ENCODE data around the gene HTR3A.
"Not testable (repeated sequence)": the region's sequence is repeated elsewhere in the genome, so short reads cannot be mapped to it uniquely, and the experiment has no call there.

Gene HTR3A

DNA sequence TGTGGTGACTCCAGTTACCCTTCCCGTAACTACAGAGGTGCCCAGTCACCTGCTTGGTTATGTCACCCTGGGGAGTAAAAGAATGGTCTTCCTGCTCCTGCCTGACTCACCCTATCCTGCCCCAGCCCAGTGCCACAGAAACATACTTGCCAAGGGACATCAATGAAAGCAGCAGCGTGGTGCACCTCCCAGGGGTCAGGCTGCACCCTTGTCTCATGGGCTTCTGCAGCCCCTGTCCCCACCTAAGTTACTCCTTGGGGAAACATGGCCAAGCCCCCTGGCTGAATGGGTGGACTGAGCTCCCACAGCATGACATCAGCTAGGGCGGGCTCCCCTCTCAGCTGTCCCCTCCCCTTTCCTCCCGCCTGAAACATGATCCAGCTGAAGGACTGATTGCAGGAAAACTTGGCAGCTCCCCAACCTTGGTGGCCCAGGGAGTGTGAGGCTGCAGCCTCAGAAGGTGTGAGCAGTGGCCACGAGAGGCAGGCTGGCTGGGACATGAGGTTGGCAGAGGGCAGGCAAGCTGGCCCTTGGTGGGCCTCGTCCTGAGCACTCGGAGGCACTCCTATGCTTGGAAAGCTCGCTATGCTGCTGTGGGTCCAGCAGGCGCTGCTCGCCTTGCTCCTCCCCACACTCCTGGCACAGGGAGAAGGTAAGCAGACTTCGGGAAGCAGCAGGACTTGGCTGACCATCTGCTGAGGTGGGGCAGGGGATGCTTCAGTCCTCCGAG is at the start of gene HTR3A:
HTR3A (plus strand) TSS at position 368 of the 730 bp plus-strand sequence; CDS start at position 586, 218 bp downstream.
- Mint-ChIP-seq H3K4me1 (ENCODE audit: low read depth) (no peaks in the 10 kb centered on the region), H3K4me3 (no peak within 1 kb of the TSS), H3K36me3 (no peaks in the 10 kb centered on the region), H3K27ac (no peak within 1 kb of the TSS), H3K9me3 (ENCODE audit: low read depth) (no peaks in the 10 kb centered on the region), H3K27me3 (no peaks in the 10 kb centered on the region)

DNA sequence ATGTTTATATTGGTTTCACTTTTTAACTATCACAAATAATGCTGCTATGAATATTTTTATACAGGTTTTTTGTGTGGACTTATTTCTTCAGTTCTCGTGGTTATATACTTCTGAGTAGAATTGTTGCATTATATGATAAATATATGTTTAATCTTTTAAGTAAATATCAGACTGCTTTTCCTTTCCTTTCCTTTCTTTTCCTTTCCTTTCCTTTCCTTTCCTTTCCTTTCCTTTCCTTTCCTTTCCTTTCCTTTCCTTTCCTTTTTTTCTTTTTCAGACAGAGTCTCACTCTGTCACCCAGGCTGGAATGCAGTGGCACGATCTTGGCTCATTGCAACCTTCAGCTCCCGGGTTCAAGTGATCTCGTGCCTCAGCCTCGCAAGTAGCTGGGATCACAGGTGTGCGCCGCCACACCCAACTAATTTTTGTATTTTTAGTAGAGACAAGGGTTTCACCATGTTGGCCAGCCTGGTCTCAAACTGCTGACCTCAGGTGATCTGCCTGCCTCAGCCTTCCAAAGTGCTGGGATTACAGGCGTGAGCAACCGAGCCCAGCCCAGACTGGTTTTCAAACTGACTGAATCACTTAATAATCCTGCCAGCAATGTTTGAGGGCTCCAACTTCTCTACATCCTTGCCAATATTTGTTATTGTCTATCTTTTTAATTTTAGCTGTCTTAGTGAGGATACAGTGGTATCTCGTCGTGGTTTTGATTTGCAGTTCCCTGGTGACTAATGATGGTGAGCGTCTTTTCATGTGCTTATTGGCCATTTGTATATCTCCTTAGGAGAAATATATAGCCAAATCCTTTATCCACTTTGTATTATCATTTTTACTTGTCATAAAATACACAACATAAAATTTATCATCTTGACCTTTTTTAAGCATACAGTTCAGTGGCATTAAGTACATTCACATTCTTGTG is 48.4 kb upstream of the HTR3A start:
- no peaks in the 10 kb centered on the region for H3K4me1 Mint-ChIP-seq (ENCODE audit: low read depth)
- peaks cover 22% of the 10 kb centered on the region for H3K27me3 Mint-ChIP-seq
- no peaks in the 10 kb centered on the region for H3K36me3 Mint-ChIP-seq
- H3K27ac Mint-ChIP-seq, result no peak overlapping the region
- H3K4me3 Mint-ChIP-seq, result no peak overlapping the region
- no peaks in the 10 kb centered on the region for H3K9me3 Mint-ChIP-seq (ENCODE audit: low read depth)

DNA sequence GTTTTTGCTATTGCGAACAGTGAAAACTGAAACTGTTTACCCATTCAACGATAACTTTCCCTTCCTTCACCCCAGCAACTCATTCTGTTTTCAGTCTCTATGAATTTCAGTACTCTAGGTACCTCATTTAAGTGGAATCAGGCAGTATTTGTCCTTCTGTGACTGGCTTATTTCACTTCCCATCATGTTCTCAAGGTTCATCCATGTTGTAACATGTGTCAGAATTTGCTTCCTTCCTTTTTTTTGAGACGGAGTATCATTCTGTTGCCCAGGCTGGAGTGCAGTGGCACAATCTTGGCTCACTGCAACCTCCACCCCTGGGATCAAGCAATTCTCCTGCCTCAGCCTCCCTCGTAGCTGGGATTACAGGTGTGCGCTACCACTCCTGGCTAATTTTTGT is 46.6 kb upstream of the HTR3A start:
- H3K36me3 Mint-ChIP-seq, result no peaks in the 10 kb centered on the region
- no peak overlapping the region for H3K27ac Mint-ChIP-seq
- H3K4me1 Mint-ChIP-seq (ENCODE audit: low read depth), result no peaks in the 10 kb centered on the region
- H3K4me3 Mint-ChIP-seq, result no peak overlapping the region
- H3K27me3 Mint-ChIP-seq, result peaks cover 18% of the 10 kb centered on the region
- no peaks in the 10 kb centered on the region for H3K9me3 Mint-ChIP-seq (ENCODE audit: low read depth)

DNA sequence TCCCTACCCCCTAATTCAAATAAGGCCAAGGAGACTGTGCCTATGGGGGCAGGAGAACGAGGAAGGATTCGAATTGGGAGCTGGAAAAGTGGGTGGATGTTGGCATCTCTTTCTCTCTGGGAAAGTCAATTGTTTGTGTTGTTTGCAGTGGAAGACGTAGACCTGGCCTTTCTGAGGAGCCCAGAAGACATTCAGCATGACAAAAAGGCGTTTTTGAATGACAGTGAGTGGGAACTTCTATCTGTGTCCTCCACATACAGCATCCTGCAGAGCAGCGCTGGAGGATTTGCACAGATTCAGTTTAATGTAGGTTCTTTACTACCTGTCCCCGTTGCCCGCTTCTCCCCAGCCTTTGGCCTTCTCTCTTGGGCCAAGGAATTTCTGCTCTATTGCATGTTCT is 42.1 kb upstream of the HTR3A start:
- H3K27ac Mint-ChIP-seq, result no peak overlapping the region
- H3K27me3 Mint-ChIP-seq, result peaks cover 17% of the 10 kb centered on the region
- no peaks in the 10 kb centered on the region for H3K36me3 Mint-ChIP-seq
- no peak overlapping the region for H3K4me3 Mint-ChIP-seq
- no peaks in the 10 kb centered on the region for H3K9me3 Mint-ChIP-seq (ENCODE audit: low read depth)
- H3K4me1 Mint-ChIP-seq (ENCODE audit: low read depth), result no peaks in the 10 kb centered on the region

DNA sequence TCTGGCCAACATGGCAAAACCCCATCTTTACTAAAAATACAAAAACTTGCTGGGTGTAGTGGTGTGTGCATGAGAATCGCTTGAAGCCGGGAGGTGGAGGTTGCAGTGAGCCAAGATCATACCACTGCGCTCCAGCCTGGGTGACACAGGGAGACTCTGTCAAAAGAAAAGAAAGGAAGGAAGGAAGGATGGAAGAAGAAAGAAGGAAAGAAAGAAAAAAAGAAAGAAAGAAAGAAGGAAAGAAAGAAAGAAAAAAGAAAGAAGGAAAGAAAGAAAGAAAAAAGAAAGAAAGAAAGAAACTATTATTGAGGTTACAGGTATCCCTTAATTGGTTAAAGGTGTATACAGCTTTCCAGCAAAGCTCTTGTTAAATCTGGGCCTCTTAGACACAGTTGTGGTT is 40.7 kb upstream of the HTR3A start:
- H3K4me3 Mint-ChIP-seq; H3K4me1 Mint-ChIP-seq (ENCODE audit: low read depth); H3K27ac Mint-ChIP-seq; H3K27me3 Mint-ChIP-seq; H3K36me3 Mint-ChIP-seq; H3K9me3 Mint-ChIP-seq (ENCODE audit: low read depth): not testable (repeated sequence)

DNA sequence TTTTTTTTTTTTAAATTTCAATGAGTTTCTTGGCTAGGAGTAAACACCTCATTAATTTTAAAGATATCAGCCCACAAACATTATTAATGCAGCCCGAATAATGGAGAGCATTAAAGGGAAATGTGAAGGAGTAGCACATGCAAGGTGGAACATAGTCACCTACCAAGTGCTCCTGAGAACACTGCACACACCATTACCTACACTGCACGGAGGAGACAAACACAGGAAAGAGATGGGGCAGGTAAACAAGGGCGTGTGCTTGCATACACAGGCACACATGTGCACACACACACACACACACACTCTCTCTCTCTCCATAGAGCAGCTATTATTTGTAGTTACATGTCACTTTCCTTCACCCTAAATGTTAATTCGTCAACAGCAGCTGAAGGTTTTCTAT is 40.1 kb upstream of the HTR3A start:
- Mint-ChIP-seq H3K27ac (no peak overlapping the region), H3K36me3 (no peaks in the 10 kb centered on the region), H3K27me3 (peaks cover 9% of the 10 kb centered on the region), H3K4me1 (ENCODE audit: low read depth) (no peaks in the 10 kb centered on the region), H3K4me3 (no peak overlapping the region), H3K9me3 (ENCODE audit: low read depth) (no peaks in the 10 kb centered on the region)

DNA sequence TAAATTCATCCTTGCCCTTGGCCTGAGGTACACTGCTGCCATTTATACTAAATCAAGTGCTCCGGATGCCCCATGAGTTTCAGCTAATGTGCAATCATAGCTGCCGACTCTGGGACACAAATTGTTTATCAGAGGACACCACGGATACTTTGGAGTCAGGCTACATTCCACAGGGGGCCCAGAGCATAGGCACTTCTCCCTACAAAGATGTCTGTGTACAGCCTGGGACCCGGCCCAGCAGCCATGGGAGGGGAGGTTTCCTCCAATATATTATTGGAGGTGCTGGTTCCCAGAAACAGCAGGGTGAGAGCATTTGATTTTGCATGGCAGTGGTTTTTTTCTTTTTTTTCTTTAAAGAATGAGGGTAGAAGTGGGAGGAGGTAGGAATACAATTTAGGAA is 39.0 kb upstream of the HTR3A start:
- H3K27ac Mint-ChIP-seq, result no peak overlapping the region
- no peaks in the 10 kb centered on the region for H3K9me3 Mint-ChIP-seq (ENCODE audit: low read depth)
- H3K36me3 Mint-ChIP-seq, result no peaks in the 10 kb centered on the region

DNA sequence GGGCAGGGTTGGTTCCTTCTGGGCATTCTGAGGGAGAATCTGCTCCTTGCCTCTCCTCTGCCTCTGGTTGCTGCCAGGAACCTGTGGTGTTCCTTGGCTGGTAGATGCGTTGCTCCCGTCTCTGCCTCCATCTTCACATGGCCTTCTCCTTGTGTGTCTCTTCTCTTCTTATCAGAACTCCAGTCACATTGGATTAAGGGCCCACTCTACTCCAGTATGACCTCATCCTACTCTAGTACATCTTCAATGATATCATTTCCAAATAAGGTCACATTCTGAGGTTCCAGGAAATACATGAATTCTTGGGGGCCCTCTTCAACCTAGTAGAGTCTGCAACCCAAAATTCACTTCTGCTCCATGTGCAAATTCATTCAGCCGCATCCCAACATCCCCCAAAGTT is 37.0 kb upstream of the HTR3A start:
- Mint-ChIP-seq H3K27ac (no peak overlapping the region), H3K4me3 (no peak overlapping the region), H3K9me3 (ENCODE audit: low read depth) (no peaks in the 10 kb centered on the region), H3K4me1 (ENCODE audit: low read depth) (no peaks in the 10 kb centered on the region), H3K27me3 (peaks cover 4% of the 10 kb centered on the region), H3K36me3 (no peaks in the 10 kb centered on the region)

More for the DNA sequence above, 39.0 kb upstream of the HTR3A start:
- Mint-ChIP-seq H3K4me3 (no peak overlapping the region), H3K4me1 (ENCODE audit: low read depth) (no peaks in the 10 kb centered on the region), H3K27me3 (peaks cover 5% of the 10 kb centered on the region)

DNA sequence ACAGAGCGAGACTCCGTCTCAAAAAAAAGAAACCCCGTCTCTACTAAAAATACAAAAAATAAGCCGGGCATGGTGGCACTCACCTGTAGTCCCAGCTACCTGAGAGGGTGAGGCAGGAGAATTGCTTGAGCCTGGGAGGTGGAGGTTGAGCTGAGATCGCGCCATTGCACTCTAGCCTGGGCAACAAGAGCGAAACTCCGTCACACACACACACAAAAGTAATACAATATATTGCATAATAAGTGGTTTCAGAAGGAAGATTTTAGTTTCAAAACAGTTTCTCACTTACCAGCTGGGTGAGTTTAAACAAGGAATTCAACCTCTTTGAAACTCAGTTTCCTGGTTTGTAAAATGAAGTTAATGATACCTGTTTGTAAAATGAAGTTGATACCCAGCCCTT is 32.7 kb upstream of the HTR3A start:
- Mint-ChIP-seq H3K27ac (no peak overlapping the region), H3K27me3 (peaks cover 2% of the 10 kb centered on the region), H3K36me3 (no peaks in the 10 kb centered on the region), H3K9me3 (ENCODE audit: low read depth) (no peaks in the 10 kb centered on the region), H3K4me1 (ENCODE audit: low read depth) (no peaks in the 10 kb centered on the region), H3K4me3 (no peak overlapping the region)

DNA sequence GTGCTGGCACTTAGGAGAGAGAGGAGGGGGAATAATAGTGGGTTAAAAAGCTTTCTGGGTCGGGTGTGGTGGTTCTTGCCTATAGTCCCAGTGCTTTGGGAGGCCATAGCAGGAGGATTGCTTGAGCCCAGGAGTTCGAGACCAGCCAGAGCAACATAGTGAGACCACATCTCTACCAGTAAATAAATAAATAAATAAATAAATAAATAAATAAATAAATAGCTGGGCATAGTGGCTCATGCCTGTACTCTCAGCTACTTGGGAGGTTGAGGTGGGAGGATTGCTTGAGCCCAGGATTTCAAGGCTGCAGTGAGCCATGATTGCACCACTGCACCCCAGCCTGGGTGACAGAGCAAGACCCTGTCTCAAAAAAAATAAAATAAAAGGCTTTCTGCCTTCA is 28.7 kb upstream of the HTR3A start:
- not testable (repeated sequence) for H3K27ac Mint-ChIP-seq; H3K27me3 Mint-ChIP-seq; H3K9me3 Mint-ChIP-seq (ENCODE audit: low read depth); H3K4me3 Mint-ChIP-seq; H3K4me1 Mint-ChIP-seq (ENCODE audit: low read depth); H3K36me3 Mint-ChIP-seq

DNA sequence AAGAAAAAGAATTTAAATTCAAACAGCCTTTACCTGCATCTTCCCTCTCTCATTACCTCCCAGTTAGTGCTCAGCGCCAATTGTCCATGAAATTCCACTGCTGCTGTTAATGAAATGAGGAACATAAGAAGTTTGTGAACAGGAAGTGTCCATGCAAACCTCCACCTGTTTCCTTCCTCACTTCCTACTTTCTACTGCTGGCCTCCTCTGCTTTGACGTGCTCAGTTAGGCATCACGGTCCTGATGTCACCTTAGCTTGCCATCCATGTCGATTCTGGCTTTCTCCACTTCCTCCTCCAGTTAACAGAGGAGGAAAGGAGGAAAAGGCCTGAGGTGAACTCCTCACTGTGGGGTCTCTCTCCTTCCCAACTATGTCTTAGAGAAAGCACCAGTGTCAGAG is 26.9 kb upstream of the HTR3A start:
- Mint-ChIP-seq H3K27me3 (peaks cover 9% of the 10 kb centered on the region), H3K4me3 (no peak overlapping the region), H3K36me3 (no peaks in the 10 kb centered on the region), H3K4me1 (ENCODE audit: low read depth) (no peaks in the 10 kb centered on the region), H3K9me3 (ENCODE audit: low read depth) (no peaks in the 10 kb centered on the region), H3K27ac (no peak overlapping the region)

DNA sequence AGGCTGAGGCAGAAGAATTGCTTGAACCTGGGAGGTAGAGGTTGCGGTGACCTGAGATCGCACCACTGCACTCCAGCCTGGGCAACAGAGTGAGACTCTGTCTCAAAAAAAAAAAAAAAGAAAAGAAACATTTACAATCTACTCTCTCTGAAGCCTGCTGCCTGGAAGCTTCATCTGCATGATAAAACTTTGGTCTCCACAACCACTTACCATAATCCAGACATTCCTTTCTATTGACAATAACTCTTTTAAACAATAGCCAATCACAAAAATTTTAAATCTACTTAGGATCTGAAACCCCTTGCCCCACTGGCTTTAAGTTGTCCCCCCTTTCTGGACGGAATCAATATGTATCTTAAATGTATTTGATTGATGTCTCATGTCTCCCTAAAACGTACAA is 25.0 kb upstream of the HTR3A start:
- H3K4me3 Mint-ChIP-seq, result no peak overlapping the region
- peaks cover 13% of the 10 kb centered on the region for H3K27me3 Mint-ChIP-seq
- no peak overlapping the region for H3K27ac Mint-ChIP-seq

DNA sequence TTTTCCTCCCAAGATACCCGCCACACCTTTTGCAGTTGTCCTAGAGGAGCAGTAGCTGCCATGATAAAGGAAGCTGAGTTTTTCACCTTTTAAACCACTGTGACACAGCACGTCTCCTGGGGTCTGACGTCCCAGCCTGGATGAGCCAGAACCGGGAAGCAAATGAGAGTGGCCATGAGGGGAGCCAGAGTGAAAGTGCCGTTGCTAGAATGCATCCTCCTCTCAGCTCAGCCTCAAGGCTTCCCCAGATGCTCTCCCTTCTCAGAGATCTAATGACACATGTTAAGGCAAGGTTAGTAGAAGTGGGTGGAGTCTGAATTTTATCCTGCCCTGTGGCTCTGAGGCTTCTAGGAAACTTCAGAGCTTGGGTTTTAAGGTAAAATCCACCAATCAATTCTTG is 23.4 kb upstream of the HTR3A start:
- Mint-ChIP-seq H3K27ac (no peak overlapping the region), H3K4me1 (ENCODE audit: low read depth) (no peaks in the 10 kb centered on the region), H3K36me3 (no peaks in the 10 kb centered on the region), H3K9me3 (ENCODE audit: low read depth) (no peaks in the 10 kb centered on the region), H3K27me3 (peaks cover 11% of the 10 kb centered on the region), H3K4me3 (no peak overlapping the region)

More for the DNA sequence above, 25.0 kb upstream of the HTR3A start:
- Mint-ChIP-seq H3K9me3 (ENCODE audit: low read depth) (no peaks in the 10 kb centered on the region), H3K4me1 (ENCODE audit: low read depth) (no peaks in the 10 kb centered on the region), H3K36me3 (no peaks in the 10 kb centered on the region)

DNA sequence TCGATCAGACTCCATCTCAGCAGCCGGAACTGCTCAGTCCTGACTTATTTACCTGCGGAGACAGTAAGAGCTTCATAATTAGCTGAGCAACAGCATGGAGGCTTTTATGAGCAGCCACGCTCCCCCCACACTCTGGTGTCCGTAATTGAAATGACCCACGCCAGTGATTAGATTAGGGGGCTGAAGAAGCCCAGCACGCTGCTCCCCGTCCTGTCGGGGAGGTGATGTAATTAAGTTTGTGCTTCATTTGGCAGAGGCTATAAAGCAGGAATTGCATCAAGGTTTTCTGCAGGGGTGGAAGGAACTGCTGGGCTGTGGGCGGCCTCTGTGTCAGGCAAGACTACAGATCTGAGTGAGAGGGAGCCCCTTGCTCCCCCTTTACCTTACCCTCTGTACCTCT is 22.8 kb upstream of the HTR3A start:
- Mint-ChIP-seq H3K9me3 (ENCODE audit: low read depth) (no peaks in the 10 kb centered on the region), H3K36me3 (no peaks in the 10 kb centered on the region), H3K27me3 (peaks cover 12% of the 10 kb centered on the region), H3K4me1 (ENCODE audit: low read depth) (no peaks in the 10 kb centered on the region), H3K4me3 (no peak overlapping the region), H3K27ac (no peak overlapping the region)

DNA sequence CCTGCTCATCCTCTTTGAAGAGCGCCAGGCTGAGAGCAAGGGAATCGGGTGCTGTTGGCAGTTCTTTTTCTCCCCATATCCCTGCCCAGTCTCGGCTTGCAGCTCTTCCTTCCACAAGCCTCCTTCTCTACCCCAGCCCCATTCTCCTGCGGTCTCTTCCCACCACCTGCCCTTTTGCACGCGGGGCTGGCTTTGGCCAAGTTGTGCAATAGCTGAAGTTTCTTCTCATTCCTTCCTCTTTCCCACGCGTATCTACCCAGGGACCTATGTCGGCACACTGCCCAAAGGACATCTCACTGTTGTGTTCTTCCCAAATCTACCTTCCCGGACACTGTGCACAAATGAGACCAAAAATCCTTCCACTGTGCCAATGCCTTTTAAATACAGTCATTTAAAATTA is 22.3 kb upstream of the HTR3A start:
- H3K4me3 Mint-ChIP-seq, result no peak overlapping the region
- H3K36me3 Mint-ChIP-seq, result no peaks in the 10 kb centered on the region
- no peaks in the 10 kb centered on the region for H3K9me3 Mint-ChIP-seq (ENCODE audit: low read depth)
- peaks cover 10% of the 10 kb centered on the region for H3K27me3 Mint-ChIP-seq
- H3K27ac Mint-ChIP-seq, result peak overlapping the region; percentile 4
- no peaks in the 10 kb centered on the region for H3K4me1 Mint-ChIP-seq (ENCODE audit: low read depth)
